NK-92 treated with Interleukin-12 subunit alpha and Interleukin-12 subunit beta, amount 100 ng/mL, for 24 hours (cell line): Measurements from ENCODE around the gene DNAJC6.

Experiments used
- DNase-seq: peaks from one replicate; lab custom pipeline; 2025; lab: John Stamatoyannopoulos, UW

Gene DNAJC6

GRCh38 chr1:65407877-65408276, 98.5 kb downstream of the DNAJC6 start:
- DNase-seq = no peak

- DNase-seq = no peak
Measured at GRCh38 chr1:65409314-65409713, 100.0 kb downstream of the DNAJC6 start.

- DNase-seq = no peak
Measured at GRCh38 chr1:65409816-65410326, 100.5 kb downstream of the DNAJC6 start.

GRCh38 chr1:65412256-65412983, 103.1 kb downstream of the DNAJC6 start:
- no peak for DNase-seq

GRCh38 chr1:65412984-65413375, 103.6 kb downstream of the DNAJC6 start:
- no peak for DNase-seq

- no peak for DNase-seq
Measured at GRCh38 chr1:65414538-65414937, 105.2 kb downstream of the DNAJC6 start.

- no peak for DNase-seq
Measured at GRCh38 chr1:65416767-65417166, 107.4 kb downstream of the DNAJC6 start.

- no peak for DNase-seq
Measured at GRCh38 chr1:65417729-65418128, 108.4 kb downstream of the DNAJC6 start.

- no peak for DNase-seq
Measured at GRCh38 chr1:65418522-65419185, 109.3 kb downstream of the DNAJC6 start.

GRCh38 chr1:65419681-65420589, 110.6 kb downstream of the DNAJC6 start:
- DNase-seq = peak; percentile 97

GRCh38 chr1:65420590-65421350, 111.4 kb downstream of the DNAJC6 start, which contains the start of the genes LEPR and LEPROT:
LEPR (plus strand) TSS chr1:65420668; CDS start chr1:65565566, 144,898 bp downstream.
LEPROT (plus strand) TSS chr1:65420668; CDS start chr1:65420725, 57 bp downstream.
- DNase-seq = no peak

- DNase-seq = no peak
Measured at GRCh38 chr1:65421351-65422025, 112.1 kb downstream of the DNAJC6 start.

GRCh38 chr1:65422241-65423203, 113.2 kb downstream of the DNAJC6 start:
- DNase-seq = no peak

- no peak for DNase-seq
Measured at GRCh38 chr1:65423884-65424572, 114.7 kb downstream of the DNAJC6 start.

GRCh38 chr1:65424573-65424889, 115.2 kb downstream of the DNAJC6 start:
- DNase-seq = no peak

GRCh38 chr1:65425006-65425405, 115.7 kb downstream of the DNAJC6 start:
- no peak for DNase-seq

- no peak for DNase-seq
Measured at GRCh38 chr1:65425697-65426096, 116.4 kb downstream of the DNAJC6 start.

- DNase-seq = no peak
Measured at GRCh38 chr1:65429078-65429477, 119.7 kb downstream of the DNAJC6 start.

- no peak for DNase-seq
Measured at GRCh38 chr1:65429806-65430205, 120.5 kb downstream of the DNAJC6 start.
